Measurements from ENCODE around the gene TBC1D22A. TPM values are rescaled to one million over a fixed set of nuclear protein-coding genes. Genes with fewer than 3 reads are reported as not detected.

The TBC1D22A gene
- total RNA-seq, 1 donor from 2014 or later: 28.9 TPM

DNA sequence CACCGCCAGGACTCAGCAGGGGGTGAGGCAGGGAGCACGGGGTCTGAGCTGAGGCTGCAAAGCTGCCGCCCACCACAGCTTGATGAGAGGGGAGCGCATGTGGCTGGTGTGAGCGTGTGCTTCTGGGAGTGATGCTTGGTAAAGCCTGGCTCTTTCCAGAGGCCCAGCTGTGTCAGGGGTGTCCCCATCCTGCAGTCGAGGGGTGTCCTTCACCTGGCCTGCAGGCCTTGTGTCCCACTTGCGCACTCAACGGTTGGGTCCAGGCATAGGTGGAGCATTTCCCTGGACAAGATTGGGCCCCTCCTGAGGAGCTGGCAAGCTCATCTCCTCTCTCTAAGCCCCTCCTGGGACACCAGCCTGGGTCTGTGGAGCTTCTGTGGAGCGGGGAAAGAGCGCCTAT, 273.9 kb downstream of the TBC1D22A start:
- TF ChIP-seq, protein P1, sequence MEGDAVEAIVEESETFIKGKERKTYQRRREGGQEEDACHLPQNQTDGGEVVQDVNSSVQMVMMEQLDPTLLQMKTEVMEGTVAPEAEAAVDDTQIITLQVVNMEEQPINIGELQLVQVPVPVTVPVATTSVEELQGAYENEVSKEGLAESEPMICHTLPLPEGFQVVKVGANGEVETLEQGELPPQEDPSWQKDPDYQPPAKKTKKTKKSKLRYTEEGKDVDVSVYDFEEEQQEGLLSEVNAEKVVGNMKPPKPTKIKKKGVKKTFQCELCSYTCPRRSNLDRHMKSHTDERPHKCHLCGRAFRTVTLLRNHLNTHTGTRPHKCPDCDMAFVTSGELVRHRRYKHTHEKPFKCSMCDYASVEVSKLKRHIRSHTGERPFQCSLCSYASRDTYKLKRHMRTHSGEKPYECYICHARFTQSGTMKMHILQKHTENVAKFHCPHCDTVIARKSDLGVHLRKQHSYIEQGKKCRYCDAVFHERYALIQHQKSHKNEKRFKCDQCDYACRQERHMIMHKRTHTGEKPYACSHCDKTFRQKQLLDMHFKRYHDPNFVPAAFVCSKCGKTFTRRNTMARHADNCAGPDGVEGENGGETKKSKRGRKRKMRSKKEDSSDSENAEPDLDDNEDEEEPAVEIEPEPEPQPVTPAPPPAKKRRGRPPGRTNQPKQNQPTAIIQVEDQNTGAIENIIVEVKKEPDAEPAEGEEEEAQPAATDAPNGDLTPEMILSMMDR (IDR thresholded peaks at IDR 0.05): no peak
- no peak overlapping the region for H3K4me3 Mint-ChIP-seq (ENCODE audit: unreplicated experiment)
- no peaks in the 10 kb centered on the region for H3K27me3 Mint-ChIP-seq (ENCODE audit: unreplicated experiment)
- H3K36me3 Mint-ChIP-seq (ENCODE audit: unreplicated experiment): no peaks in the 10 kb centered on the region
- no peak overlapping the region for H3K27ac Mint-ChIP-seq (ENCODE audit: unreplicated experiment)
- DNase-seq (ENCODE audit: extremely low spot score, unreplicated experiment): no peak
- H3K4me1 Mint-ChIP-seq (ENCODE audit: unreplicated experiment): peaks cover 30% of the 10 kb centered on the region
- H3K9me3 Mint-ChIP-seq (ENCODE audit: unreplicated experiment): no peaks in the 10 kb centered on the region

DNA sequence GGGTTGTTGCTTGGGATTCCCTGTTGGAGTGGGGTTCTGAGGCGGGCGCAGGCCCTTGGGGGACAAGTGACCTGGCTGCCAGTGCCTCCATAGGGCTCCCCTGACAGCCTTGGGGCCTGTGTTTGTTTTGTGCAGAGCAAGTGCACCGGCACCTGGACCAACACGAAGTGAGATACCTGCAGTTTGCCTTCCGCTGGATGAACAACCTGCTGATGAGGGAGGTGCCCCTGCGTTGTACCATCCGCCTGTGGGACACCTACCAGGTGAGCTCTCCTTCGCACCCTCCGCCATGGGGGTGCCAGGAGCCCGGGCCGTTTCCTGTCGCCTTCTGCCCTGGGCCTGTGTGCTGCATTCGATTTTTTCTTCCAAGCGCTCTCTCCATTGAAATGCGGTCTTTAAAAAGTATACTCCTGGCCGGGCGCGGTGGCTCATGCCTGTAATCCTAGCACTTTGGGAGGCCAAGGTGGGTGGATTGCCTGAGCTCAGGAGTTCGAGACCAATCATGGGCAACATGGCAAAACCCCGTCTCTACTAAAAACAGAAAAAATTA, 274.6 kb downstream of the TBC1D22A start:
- no peaks in the 10 kb centered on the region for H3K9me3 Mint-ChIP-seq (ENCODE audit: unreplicated experiment)
- no peaks in the 10 kb centered on the region for H3K27me3 Mint-ChIP-seq (ENCODE audit: unreplicated experiment)
- H3K4me1 Mint-ChIP-seq (ENCODE audit: unreplicated experiment): peaks cover 30% of the 10 kb centered on the region
- TF ChIP-seq, protein P1 (IDR thresholded peaks at IDR 0.05): no peak
- H3K36me3 Mint-ChIP-seq (ENCODE audit: unreplicated experiment): no peaks in the 10 kb centered on the region
- H3K27ac Mint-ChIP-seq (ENCODE audit: unreplicated experiment): no peak overlapping the region
- H3K4me3 Mint-ChIP-seq (ENCODE audit: unreplicated experiment): no peak overlapping the region
- no peak for DNase-seq (ENCODE audit: extremely low spot score, unreplicated experiment)

DNA sequence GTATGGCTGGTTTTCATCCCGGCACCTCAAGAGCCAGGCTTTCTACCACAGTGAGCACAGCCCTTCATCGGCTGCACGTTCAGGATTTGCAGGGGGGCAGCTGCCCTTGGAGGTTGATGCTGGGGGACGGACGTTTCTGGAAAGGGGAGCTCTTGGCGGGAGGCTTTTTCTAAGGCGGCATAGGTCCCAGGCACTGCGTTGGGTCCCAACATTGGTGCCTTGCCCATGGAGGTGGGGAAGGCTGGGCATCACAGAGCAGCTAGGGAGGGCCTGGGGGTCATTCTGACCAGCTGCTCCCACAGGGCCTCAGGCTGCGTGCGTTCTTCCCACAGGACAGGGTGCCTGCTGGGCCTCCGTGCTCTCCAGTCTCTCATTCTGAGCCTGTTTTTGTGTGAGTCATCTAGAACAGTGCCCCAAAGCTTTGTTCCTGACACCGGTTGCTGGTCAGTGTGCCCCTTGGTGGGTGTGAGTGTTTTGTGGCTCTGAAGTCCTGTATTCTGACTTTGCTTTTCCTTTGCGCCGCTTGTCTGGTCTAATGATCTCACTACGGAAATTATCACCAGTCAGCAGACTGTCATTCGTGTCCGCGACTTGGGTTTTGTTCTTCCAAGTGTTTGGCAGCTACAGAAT, 275.9 kb downstream of the TBC1D22A start:
- Mint-ChIP-seq H3K9me3 (ENCODE audit: unreplicated experiment) (no peaks in the 10 kb centered on the region), H3K27me3 (ENCODE audit: unreplicated experiment) (no peaks in the 10 kb centered on the region), H3K4me1 (ENCODE audit: unreplicated experiment) (peaks cover 29% of the 10 kb centered on the region), H3K27ac (ENCODE audit: unreplicated experiment) (no peak overlapping the region), H3K4me3 (ENCODE audit: unreplicated experiment) (no peak overlapping the region), H3K36me3 (ENCODE audit: unreplicated experiment) (no peaks in the 10 kb centered on the region)
- DNase-seq (ENCODE audit: extremely low spot score, unreplicated experiment): no peak
- TF ChIP-seq, protein P1 (IDR thresholded peaks at IDR 0.05): no peak

DNA sequence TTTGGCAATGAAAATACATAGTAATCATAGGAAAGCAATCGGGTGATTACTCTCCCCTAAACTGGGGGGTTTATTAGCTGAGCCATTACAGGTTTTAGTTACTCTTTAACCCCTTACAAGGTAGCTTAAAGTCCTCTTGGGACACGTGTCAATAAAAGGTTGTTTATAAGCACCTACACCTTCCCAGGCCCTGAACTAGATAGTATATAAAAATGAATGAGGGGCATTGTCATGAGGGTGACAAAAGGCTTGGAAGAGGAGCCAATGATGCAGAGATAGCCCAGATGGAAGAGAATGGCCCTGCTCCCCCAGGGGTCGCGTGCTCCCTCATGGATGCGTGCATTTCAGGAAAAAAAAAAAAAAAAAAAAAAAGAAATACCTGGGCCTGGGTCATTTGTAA, 276.9 kb downstream of the TBC1D22A start:
- no peak for DNase-seq (ENCODE audit: extremely low spot score, unreplicated experiment)
- Mint-ChIP-seq H3K27ac (ENCODE audit: unreplicated experiment) (no peak overlapping the region), H3K4me3 (ENCODE audit: unreplicated experiment) (no peak overlapping the region), H3K27me3 (ENCODE audit: unreplicated experiment) (no peaks in the 10 kb centered on the region), H3K9me3 (ENCODE audit: unreplicated experiment) (no peaks in the 10 kb centered on the region), H3K36me3 (ENCODE audit: unreplicated experiment) (no peaks in the 10 kb centered on the region), H3K4me1 (ENCODE audit: unreplicated experiment) (peaks cover 29% of the 10 kb centered on the region)
- TF ChIP-seq, protein P1 (IDR thresholded peaks at IDR 0.05): no peak

DNA sequence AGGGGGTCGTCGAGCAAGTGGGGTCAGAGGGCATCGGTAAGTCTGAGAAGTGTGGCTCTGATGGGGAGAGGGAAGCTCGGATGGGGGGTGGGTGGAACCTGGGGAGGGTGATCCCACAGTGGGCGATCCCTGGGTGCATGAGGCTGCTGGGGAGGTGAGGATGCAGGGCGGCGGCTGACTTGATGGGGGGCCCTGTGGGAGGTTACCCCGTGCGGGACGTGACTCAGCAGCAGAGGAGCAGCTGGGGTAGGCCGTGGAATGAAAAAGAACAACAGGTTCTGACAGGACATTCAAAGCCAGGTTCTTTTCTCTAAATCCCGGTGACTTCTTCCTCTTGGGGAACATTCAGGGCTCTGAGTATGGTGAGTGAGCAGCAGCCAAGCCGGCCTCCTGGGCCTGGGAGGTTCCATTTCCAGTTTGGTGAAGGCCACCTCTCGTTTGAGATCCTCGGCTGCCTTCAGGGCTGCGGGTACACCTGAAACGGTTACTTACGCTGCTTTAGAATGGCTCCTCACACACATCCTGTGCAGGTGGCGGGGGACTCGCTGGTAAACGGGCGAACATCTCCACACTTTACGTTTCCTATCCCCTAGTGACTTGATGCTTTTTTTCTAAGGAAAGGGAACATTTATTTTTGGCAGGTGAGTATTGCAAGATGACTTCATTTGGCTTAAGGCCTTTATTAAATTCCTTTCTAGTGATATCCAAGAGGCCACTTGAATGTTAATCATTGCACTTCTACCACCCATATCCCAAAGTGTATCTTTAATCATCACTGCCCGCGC, 278.2 kb downstream of the TBC1D22A start:
- Mint-ChIP-seq H3K27me3 (ENCODE audit: unreplicated experiment) (no peaks in the 10 kb centered on the region), H3K27ac (ENCODE audit: unreplicated experiment) (no peak overlapping the region), H3K4me3 (ENCODE audit: unreplicated experiment) (no peak overlapping the region), H3K4me1 (ENCODE audit: unreplicated experiment) (peaks cover 20% of the 10 kb centered on the region), H3K9me3 (ENCODE audit: unreplicated experiment) (no peaks in the 10 kb centered on the region), H3K36me3 (ENCODE audit: unreplicated experiment) (no peaks in the 10 kb centered on the region)
- TF ChIP-seq, protein P1 (IDR thresholded peaks at IDR 0.05): no peak
- no peak for DNase-seq (ENCODE audit: extremely low spot score, unreplicated experiment)

All from osteocyte (in vitro differentiated cells).